ENCODE results near the gene SERTAD1.

DNA sequence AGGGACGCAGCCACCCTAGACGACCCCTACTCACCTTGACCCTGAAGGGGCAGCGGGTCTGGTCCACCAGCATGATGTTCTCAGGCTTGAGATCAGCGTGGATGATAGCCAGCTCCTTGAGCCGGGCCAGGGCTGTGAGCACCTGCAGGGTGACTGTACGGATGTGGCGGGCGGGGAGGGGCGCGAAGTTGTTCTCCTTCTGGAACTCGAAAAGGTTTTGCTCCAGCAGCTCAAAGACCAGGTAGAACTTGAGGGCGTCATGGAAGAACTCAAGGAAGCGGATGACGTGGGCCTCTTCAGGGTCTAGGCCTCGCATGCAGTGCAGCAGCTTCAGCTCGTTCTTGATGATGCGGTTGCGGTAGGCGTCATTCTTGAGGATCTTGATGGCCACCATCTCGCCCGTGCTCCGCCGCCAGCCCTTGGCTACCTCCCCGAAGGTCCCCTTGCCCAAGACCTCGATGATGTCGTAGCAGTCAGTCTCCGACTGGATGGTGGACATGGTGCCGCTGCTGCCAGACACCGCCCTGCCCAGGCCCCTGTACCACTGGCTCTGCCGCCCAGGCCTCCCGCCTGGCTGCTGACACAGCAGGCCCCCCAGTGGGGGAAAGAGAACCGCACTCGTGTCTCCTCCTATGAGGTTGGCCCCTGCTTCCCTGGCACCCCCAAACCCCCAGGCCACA lies 36.2 kb downstream of the SERTAD1 start:
- TF ChIP-seq, protein P1, sequence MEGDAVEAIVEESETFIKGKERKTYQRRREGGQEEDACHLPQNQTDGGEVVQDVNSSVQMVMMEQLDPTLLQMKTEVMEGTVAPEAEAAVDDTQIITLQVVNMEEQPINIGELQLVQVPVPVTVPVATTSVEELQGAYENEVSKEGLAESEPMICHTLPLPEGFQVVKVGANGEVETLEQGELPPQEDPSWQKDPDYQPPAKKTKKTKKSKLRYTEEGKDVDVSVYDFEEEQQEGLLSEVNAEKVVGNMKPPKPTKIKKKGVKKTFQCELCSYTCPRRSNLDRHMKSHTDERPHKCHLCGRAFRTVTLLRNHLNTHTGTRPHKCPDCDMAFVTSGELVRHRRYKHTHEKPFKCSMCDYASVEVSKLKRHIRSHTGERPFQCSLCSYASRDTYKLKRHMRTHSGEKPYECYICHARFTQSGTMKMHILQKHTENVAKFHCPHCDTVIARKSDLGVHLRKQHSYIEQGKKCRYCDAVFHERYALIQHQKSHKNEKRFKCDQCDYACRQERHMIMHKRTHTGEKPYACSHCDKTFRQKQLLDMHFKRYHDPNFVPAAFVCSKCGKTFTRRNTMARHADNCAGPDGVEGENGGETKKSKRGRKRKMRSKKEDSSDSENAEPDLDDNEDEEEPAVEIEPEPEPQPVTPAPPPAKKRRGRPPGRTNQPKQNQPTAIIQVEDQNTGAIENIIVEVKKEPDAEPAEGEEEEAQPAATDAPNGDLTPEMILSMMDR (IDR thresholded peaks at IDR 0.05), result no peak
- TF ChIP-seq POLR2A (IDR thresholded peaks at IDR 0.05) (no peak), EP300 (IDR thresholded peaks at IDR 0.05) (no peak)
